Liver (tissue), 9 donors: ENCODE data around the gene TNXB. TPM values are rescaled to one million over a fixed set of nuclear protein-coding genes. Genes with fewer than 3 reads are reported as not detected.
"Not testable (repeated sequence)": the region's sequence is repeated elsewhere in the genome, so short reads cannot be mapped to it uniquely, and the experiment has no call there.

ENCODE experiments used
- DNase-seq: peaks from one replicate; pipeline ENCODE4 v3.0.0-alpha.2; 2017; ENCODE audit warnings: low spot score
- H3K27ac ChIP-seq, 2 donors: one replicate each; pipeline ENCODE4 v1.7.0; 2013; ENCODE audit warnings: inconsistent platforms in 2 of 2, low read length in 2 of 2, control low read depth in 1 of 2, low read depth in 1 of 2, mild to moderate bottlenecking in 1 of 2
- H3K27me3 ChIP-seq, 4 donors: one replicate each; pipeline versions ENCODE4 v1.6.1 to v1.7.0; 2013; ENCODE audit warnings: low read length in 3 of 4, inconsistent platforms in 1 of 4, mild to moderate bottlenecking in 1 of 4, moderate library complexity in 1 of 4; ENCODE audit not compliant: control insufficient read depth in 4 of 4, insufficient read depth in 4 of 4
- H3K36me3 ChIP-seq, 4 donors: one replicate each; pipeline versions ENCODE4 v1.6.1 to v1.7.0; 2013; ENCODE audit warnings: low read length in 3 of 4, mild to moderate bottlenecking in 3 of 4, low read depth in 1 of 4, moderate library complexity in 1 of 4; ENCODE audit not compliant: control insufficient read depth in 4 of 4, insufficient read depth in 3 of 4
- H3K4me1 ChIP-seq, 4 donors: one replicate each; pipeline versions ENCODE4 v1.6.1 to v1.7.0; 2013; ENCODE audit warnings: low read length in 3 of 4, mild to moderate bottlenecking in 3 of 4, moderate library complexity in 1 of 4; ENCODE audit not compliant: control insufficient read depth in 4 of 4, insufficient read depth in 4 of 4
- H3K4me3 ChIP-seq, 3 donors: one replicate each; pipeline versions ENCODE4 v1.6.1 to v1.7.0; 2013; ENCODE audit warnings: low read length in 3 of 3, control low read depth in 1 of 3, low read depth in 1 of 3, mild to moderate bottlenecking in 1 of 3
- H3K9ac ChIP-seq, 2 donors: one replicate each; pipeline ENCODE4 v1.7.0; 2013; ENCODE audit warnings: low read length in 2 of 2, mild to moderate bottlenecking in 2 of 2, moderate library complexity in 2 of 2, control low read depth in 1 of 2, low read depth in 1 of 2
- H3K9me3 ChIP-seq, 4 donors: one replicate each; pipeline versions ENCODE4 v1.6.1 to v1.7.0; 2013; ENCODE audit warnings: low read length in 3 of 4; ENCODE audit not compliant: control insufficient read depth in 4 of 4
- ATF3 ChIP-seq: IDR thresholded peaks from 2 replicates; pipeline ENCODE4 v1.6.1; 2016; ENCODE audit warnings: antibody characterized with exemption
- FOXA1 ChIP-seq: IDR thresholded peaks from 2 replicates; pipeline ENCODE4 v1.6.1; 2016; ENCODE audit warnings: antibody characterized with exemption
- GABPA ChIP-seq, 2 donors: IDR thresholded peaks in 1 of 2; conservative IDR thresholded peaks in 1 of 2; 2 replicates each; pipeline ENCODE4 v1.6.1; 2016; ENCODE audit warnings: antibody characterized with exemption in 2 of 2, mild to moderate bottlenecking in 1 of 2, moderate library complexity in 1 of 2
- HNF4G ChIP-seq: IDR thresholded peaks from 2 replicates; pipeline ENCODE4 v1.6.1; 2016; ENCODE audit warnings: antibody characterized with exemption
- JUND ChIP-seq, 2 donors: IDR thresholded peaks; 2 replicates each; pipeline ENCODE4 v1.6.1; 2016; ENCODE audit warnings: antibody characterized with exemption in 2 of 2
- MAX ChIP-seq: IDR thresholded peaks from 2 replicates; pipeline ENCODE4 v1.6.1; 2016; ENCODE audit warnings: antibody characterized with exemption
- NR2F2 ChIP-seq: IDR thresholded peaks from 2 replicates; pipeline ENCODE4 v1.6.1; 2016; ENCODE audit warnings: antibody characterized with exemption
- REST ChIP-seq: IDR thresholded peaks from 2 replicates; pipeline ENCODE4 v1.6.1; 2016; ENCODE audit warnings: antibody characterized with exemption, mild to moderate bottlenecking
- RXRA ChIP-seq, 2 donors: IDR thresholded peaks; 2 replicates each; pipeline ENCODE4 v1.6.1; 2017 to 2018; ENCODE audit warnings: antibody characterized with exemption in 2 of 2, mild to moderate bottlenecking in 1 of 2
- SP1 ChIP-seq: IDR thresholded peaks from 2 replicates; pipeline ENCODE4 v1.6.1; 2018; ENCODE audit warnings: antibody characterized with exemption, mild to moderate bottlenecking
- TAF1 ChIP-seq: conservative IDR thresholded peaks from 2 replicates; pipeline ENCODE4 v1.6.1; 2016; ENCODE audit warnings: antibody characterized with exemption, mild to moderate bottlenecking
- YY1 ChIP-seq: IDR thresholded peaks from 2 replicates; pipeline ENCODE4 v1.6.1; 2016; ENCODE audit warnings: antibody characterized with exemption, mild to moderate bottlenecking
- WGBS: extraction: QIAGEN DNeasy Blood & Tissue Kit; methylation state at CpG from one replicate; pipeline ENCODE4 v1.1.7; 2013; 5-methylcytosine and 5-hydroxymethylcytosine counted together
- polyA plus RNA-seq, 2 donors: library from polyadenylated mRNA; stranded (reverse) in 1 of 2; unstranded in 1 of 2; fragments of 200-250 nt in 1 of 2; fragments of >200 nt in 1 of 2; fragmentation: Nextera tagmentation in 1 of 2; extraction: Ambion mirVana in 1 of 2; gene quantifications; one replicate each; pipeline versions ENCODE4 v1.2.1 to v1.2.3, GENCODE V29; 2013 to 2015
- total RNA-seq, 2 donors: library from RNA; depleted of rRNA; stranded (reverse); fragments of >200 nt; gene quantifications; one replicate each; pipeline ENCODE4 v1.2.3, GENCODE V29; 2014
- donor health status: healthy.
- donor health status: healthy.
- donor health status: healthy.
- donor health status: healthy.
- donor health status: healthy.

TNXB gene
- total and polyA plus RNA-seq, 4 donors: 3.0 to 17.1 (median 5.6) TPM

- WGBS: 76% methylated on average over 5 of the region's 5 CpGs
- Histone ChIP-seq H3K9me3 (no peaks in the 10 kb centered on the region), H3K27me3 (no peaks in the 10 kb centered on the region), H3K9ac (no peak overlapping the region), H3K4me1 (peaks cover 0 to 8% (median 1%) of the 10 kb centered on the region in 4 donors), H3K27ac (no peak overlapping the region), H3K36me3 (no peaks in the 10 kb centered on the region), H3K4me3 (no peak overlapping the region)
- no peak for DNase-seq
- no peak for TF ChIP-seq FOXA1
- no peak for TF ChIP-seq JUND (IDR thresholded peaks at IDR 0.05)
- TF ChIP-seq HNF4G: no peak
- no peak for TF ChIP-seq GABPA (IDR thresholded peaks at IDR 0.05 in 1 of 2, conservative IDR thresholded peaks at IDR 0.05 in 1 of 2)
- TF ChIP-seq SP1: no peak
- no peak for TF ChIP-seq RXRA (IDR thresholded peaks at IDR 0.05)
- TF ChIP-seq YY1: no peak
- no peak for TF ChIP-seq TAF1
- TF ChIP-seq MAX: no peak
- TF ChIP-seq ATF3: no peak
- no peak for TF ChIP-seq REST
- TF ChIP-seq NR2F2: no peak
Observed at GRCh38 chr6:32050562-32050961, 58.6 kb downstream of the TNXB start.

GRCh38 chr6:32049736-32050135 is 59.4 kb downstream of the TNXB start:
- H3K9me3 ChIP-seq, H3K9ac ChIP-seq, H3K27ac ChIP-seq, H3K27me3 ChIP-seq, H3K4me3 ChIP-seq, H3K36me3 ChIP-seq, DNase-seq, H3K4me1 ChIP-seq: not testable (repeated sequence)
- 89% methylated on average over 7 of the region's 11 CpGs for WGBS

GRCh38 chr6:32049149-32049548 is 60.0 kb downstream of the TNXB start:
- not testable (repeated sequence) for H3K36me3 ChIP-seq, H3K9ac ChIP-seq, DNase-seq, H3K4me1 ChIP-seq, H3K9me3 ChIP-seq, H3K27ac ChIP-seq, H3K4me3 ChIP-seq, H3K27me3 ChIP-seq
- WGBS: 95% methylated on average over 21 of the region's 21 CpGs
